Measurements from ENCODE around the gene SSTR3.

DNA sequence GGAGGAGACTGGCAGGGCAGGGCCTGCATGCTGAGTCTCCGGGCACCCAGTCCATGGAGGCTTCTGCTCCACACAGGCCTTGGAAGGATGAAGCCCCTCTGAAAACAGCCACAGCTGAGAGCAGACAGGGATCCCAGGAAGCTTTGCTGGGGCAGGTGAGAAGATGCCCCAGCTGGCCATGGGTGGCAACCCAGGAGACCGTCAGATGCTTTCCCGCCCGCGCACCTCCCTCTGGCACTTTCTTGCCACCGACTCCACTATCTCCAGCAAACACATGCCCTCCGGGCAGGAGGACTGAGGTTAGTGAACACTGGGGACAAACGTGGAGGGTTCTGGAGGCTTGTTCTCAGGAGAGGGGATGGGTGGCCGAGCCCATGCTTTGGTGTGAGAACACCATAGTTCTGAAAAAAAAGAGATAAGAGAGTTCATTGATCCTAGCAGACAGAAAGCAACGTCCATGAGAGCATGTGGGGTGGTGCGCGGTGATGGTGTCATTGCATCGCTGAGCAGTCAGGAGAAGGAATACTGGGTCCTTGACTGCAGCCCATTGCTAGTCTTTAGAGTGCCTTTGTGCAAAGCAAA, 26.5 kb downstream of the SSTR3 start:
- TF ChIP-seq, protein P1, sequence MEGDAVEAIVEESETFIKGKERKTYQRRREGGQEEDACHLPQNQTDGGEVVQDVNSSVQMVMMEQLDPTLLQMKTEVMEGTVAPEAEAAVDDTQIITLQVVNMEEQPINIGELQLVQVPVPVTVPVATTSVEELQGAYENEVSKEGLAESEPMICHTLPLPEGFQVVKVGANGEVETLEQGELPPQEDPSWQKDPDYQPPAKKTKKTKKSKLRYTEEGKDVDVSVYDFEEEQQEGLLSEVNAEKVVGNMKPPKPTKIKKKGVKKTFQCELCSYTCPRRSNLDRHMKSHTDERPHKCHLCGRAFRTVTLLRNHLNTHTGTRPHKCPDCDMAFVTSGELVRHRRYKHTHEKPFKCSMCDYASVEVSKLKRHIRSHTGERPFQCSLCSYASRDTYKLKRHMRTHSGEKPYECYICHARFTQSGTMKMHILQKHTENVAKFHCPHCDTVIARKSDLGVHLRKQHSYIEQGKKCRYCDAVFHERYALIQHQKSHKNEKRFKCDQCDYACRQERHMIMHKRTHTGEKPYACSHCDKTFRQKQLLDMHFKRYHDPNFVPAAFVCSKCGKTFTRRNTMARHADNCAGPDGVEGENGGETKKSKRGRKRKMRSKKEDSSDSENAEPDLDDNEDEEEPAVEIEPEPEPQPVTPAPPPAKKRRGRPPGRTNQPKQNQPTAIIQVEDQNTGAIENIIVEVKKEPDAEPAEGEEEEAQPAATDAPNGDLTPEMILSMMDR (IDR thresholded peaks at IDR 0.05; ENCODE audit: low read length): no peak
- TF ChIP-seq EZH2phosphoT487 (IDR thresholded peaks at IDR 0.05; ENCODE audit: low read length) (no peak), EZH2 (optimal IDR thresholded peaks at IDR 0.05; ENCODE audit: low read depth, low read length) (no peak)

Measured in MM.1S (cell line).